Measurements from ENCODE around the gene FOSL1. TPM values are rescaled to one million over a fixed set of nuclear protein-coding genes. Genes with fewer than 3 reads are reported as not detected.

The FOSL1 gene
- total RNA-seq, 6 experiments from 2014 or later = 0.35 to 1.2 (median 0.89) TPM; not detected in 2

DNA sequence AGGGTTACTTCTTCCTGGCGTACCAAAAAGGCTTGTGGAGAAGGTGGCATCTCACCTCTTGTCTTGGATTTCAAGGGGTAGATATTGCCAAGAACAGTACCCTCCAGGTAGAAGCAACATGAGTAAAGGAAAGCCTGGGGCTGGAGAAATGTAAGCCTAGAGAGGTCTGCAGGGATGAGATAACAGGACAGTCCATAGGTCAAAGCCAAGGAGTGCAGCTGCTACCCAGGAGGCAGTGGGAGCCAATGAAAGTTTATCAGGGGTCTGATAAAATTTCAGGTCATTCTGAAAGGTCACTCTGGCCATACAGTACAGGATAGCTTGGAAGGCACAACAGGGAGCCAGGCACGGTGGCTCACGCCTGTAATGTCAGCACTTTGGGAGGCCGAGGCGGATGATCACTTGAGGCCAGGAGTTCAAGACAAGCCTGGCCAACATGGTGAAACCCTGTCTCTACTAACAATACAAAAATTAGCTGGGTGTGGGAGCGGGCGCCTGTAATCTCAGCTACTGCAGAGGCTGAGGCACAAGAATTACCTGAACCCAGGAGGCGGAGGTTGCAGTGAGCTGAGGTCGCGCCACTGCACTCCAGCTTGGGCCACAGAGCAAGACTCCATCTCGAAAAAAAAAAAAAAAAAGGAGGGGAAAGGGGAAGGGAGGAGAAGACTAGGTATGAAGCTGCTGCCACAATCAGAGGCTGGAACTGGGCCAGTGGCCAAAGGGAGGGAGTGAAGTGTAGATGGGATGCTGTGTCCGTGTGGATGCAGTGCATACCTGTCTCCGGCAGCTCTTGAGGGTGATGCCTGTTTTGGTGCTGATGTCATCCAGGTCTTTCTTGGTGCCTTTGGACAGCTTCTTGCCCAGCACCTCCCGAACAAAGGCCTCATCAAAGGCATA, 13.1 kb downstream of the FOSL1 start:
- intact Hi-C loops (cut with DNase I) = loop anchor here (10.0 kb wide), 1 partner anchor 98 kb away; no protein-coding TSS in a partner anchor
- 78% methylated on average over 10 of the region's 14 CpGs for WGBS (ENCODE audit: insufficient coverage, low coverage, low lambda C conversion rate, missing lambda C conversion rate)
- H3K9me3 ChIP-seq = no peaks in the 10 kb centered on the region
- H3K4me3 ChIP-seq = peak overlapping the region in 2 of 3 donors; percentile 73 to 80
- peaks cover 0 to 32% (median 8%) of the 10 kb centered on the region in 4 donors for H3K4me1 ChIP-seq
- peaks cover 0 to 11% (median 0%) of the 10 kb centered on the region in 4 donors for H3K36me3 ChIP-seq
- H3K27me3 ChIP-seq = no peaks in the 10 kb centered on the region
- TF ChIP-seq, protein P1, sequence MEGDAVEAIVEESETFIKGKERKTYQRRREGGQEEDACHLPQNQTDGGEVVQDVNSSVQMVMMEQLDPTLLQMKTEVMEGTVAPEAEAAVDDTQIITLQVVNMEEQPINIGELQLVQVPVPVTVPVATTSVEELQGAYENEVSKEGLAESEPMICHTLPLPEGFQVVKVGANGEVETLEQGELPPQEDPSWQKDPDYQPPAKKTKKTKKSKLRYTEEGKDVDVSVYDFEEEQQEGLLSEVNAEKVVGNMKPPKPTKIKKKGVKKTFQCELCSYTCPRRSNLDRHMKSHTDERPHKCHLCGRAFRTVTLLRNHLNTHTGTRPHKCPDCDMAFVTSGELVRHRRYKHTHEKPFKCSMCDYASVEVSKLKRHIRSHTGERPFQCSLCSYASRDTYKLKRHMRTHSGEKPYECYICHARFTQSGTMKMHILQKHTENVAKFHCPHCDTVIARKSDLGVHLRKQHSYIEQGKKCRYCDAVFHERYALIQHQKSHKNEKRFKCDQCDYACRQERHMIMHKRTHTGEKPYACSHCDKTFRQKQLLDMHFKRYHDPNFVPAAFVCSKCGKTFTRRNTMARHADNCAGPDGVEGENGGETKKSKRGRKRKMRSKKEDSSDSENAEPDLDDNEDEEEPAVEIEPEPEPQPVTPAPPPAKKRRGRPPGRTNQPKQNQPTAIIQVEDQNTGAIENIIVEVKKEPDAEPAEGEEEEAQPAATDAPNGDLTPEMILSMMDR (IDR thresholded peaks at IDR 0.05) = no peak
- TF ChIP-seq POLR2A (IDR thresholded peaks at IDR 0.05) = no peak
- DNase-seq (no peak), ATAC-seq (no peak)
- peak overlapping the region in 1 of 3 donors; percentile 88 for H3K27ac ChIP-seq

DNA sequence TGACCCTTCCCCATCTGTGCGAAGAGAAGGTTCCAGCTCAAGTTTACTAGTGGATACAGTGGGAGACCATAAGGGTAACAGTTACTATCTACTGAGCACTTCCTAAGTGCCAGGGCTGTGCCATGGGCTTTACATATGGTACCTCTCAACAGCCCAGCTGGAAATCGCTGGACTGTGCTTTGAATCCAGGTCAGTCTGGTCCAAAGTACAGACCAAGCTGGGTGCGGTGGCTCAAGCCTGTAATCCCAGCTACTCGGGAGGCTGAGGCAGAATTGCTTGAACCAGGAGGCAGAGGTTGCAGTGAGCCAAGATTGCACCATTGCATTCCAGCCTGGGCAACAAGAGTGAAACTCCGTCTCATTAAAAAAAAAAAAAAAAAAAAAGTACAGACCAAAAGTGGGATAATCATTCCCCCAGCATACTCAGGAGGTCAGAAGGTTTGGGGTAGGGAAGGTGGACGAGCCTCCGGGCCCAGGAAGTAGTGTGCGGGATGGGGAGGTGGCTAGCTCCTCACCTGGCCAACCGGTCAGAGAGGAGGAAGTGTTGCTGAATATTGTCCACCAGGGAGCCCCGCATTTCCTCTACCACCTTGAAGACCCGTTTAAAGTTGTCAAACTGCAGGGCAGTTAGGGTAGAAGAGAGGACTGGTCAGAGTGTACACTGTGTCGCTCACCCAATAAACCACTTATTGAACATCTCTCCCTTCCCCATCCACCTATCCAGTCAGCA, 14.2 kb downstream of the FOSL1 start:
- 77% methylated on average over 9 of the region's 12 CpGs for WGBS (ENCODE audit: insufficient coverage, low coverage, low lambda C conversion rate, missing lambda C conversion rate)
- H3K4me3 ChIP-seq = no peak overlapping the region
- H3K27me3 ChIP-seq = no peaks in the 10 kb centered on the region
- DNase-seq = no peak
- no peaks in the 10 kb centered on the region for H3K9me3 ChIP-seq
- peaks cover 0 to 25% (median 8%) of the 10 kb centered on the region in 4 donors for H3K4me1 ChIP-seq
- no peak for ATAC-seq
- peaks cover 0 to 11% (median 0%) of the 10 kb centered on the region in 4 donors for H3K36me3 ChIP-seq
- no peak overlapping the region for H3K27ac ChIP-seq
- intact Hi-C loops (cut with DNase I) = loop anchor here (10.0 kb wide), 1 partner anchor 99 kb away; no protein-coding TSS in a partner anchor
- TF ChIP-seq, protein P1 (IDR thresholded peaks at IDR 0.05) = no peak
- no peak for TF ChIP-seq POLR2A (IDR thresholded peaks at IDR 0.05)

DNA sequence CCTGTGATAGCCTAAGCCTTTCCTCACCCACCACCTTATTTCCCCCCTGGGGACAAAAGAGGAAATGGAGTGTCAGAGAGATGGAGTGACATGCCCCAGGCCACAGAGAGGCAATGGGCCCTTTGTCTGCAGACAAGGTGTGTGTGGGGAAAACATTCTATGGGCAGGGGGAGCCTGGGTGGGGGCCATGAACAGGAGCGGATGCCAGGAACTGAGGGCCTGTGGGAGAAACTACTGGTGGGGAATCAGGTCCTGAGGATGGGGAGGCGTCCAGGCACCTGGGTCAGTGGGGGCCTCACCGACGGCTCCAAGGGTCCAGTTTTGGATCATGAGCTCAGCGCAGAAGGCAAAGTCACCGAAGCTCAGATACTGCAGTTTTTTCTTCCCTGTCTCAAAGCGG, 15.0 kb downstream of the FOSL1 start:
- ATAC-seq (no peak), DNase-seq (no peak)
- H3K36me3 ChIP-seq = peaks cover 0 to 11% (median 0%) of the 10 kb centered on the region in 4 donors
- 100% methylated on average over 1 of the region's 7 CpGs for WGBS (ENCODE audit: insufficient coverage, low coverage, low lambda C conversion rate, missing lambda C conversion rate)
- H3K27me3 ChIP-seq = no peaks in the 10 kb centered on the region
- no peaks in the 10 kb centered on the region for H3K9me3 ChIP-seq
- no peak overlapping the region for H3K4me3 ChIP-seq
- no peak overlapping the region for H3K27ac ChIP-seq
- TF ChIP-seq, protein P1 (IDR thresholded peaks at IDR 0.05) = no peak
- TF ChIP-seq POLR2A (IDR thresholded peaks at IDR 0.05) = no peak
- intact Hi-C loops (cut with DNase I) = loop anchor here (10.0 kb wide), 1 partner anchor 100 kb away; no protein-coding TSS in a partner anchor
- peaks cover 0 to 22% (median 8%) of the 10 kb centered on the region in 4 donors for H3K4me1 ChIP-seq

- TF ChIP-seq, protein P1 (IDR thresholded peaks at IDR 0.05) = peak; percentile 98 to 99 (median 99)
- TF ChIP-seq POLR2A (IDR thresholded peaks at IDR 0.05) = no peak
- Histone ChIP-seq H3K27me3 (no peaks in the 10 kb centered on the region), H3K4me3 (no peak overlapping the region), H3K27ac (no peak overlapping the region), H3K4me1 (peaks cover 0 to 17% (median 6%) of the 10 kb centered on the region in 4 donors), H3K9me3 (no peaks in the 10 kb centered on the region), H3K36me3 (peaks cover 0 to 11% (median 0%) of the 10 kb centered on the region in 4 donors)
- DNase-seq (peak; percentile 80 to 83 (median 80)), ATAC-seq (peak; percentile 43 to 60 (median 52))
- intact Hi-C loops (cut with DNase I) = loop anchor here (10.0 kb wide), 1 partner anchor 100 kb away; no protein-coding TSS in a partner anchor
- WGBS (ENCODE audit: insufficient coverage, low coverage, low lambda C conversion rate, missing lambda C conversion rate) = no CpG with 5 or more reads among the region's 9 CpGs
These were observed 15.5 kb downstream of the FOSL1 start for GRCh38 chr11:65884716-65885092.
